Cardiac muscle cell (in vitro differentiated cells and primary cell): Measurements from ENCODE around the gene MIPEP. TPM values are rescaled to one million over a fixed set of nuclear protein-coding genes. Genes with fewer than 3 reads are reported as not detected.
A peak's percentile ranks its signal among the peaks of the same experiment; 100 is the strongest.

ENCODE experiments used
- DNase-seq, 2 donors: peaks; one replicate each; pipeline versions ENCODE4 v3.0.0 to v3.0.0-alpha.2; 2010 to 2017; ENCODE audit warnings: low read depth in 1 of 2, low spot score in 1 of 2
- H3K27ac ChIP-seq: fragments of 200-600 bp; sonication (generic); 2 replicates; pipeline ENCODE4 v1.5.1; 2016
- H3K27me3 ChIP-seq: fragments of 200-600 bp; sonication (generic); 2 replicates; pipeline ENCODE4 v1.6.0; 2016; ENCODE audit warnings: control low read depth
- H3K36me3 ChIP-seq: fragments of 200-600 bp; sonication (generic); 2 replicates; pipeline ENCODE4 v1.5.1; 2016; ENCODE audit warnings: control low read depth
- H3K4me1 ChIP-seq: fragments of 200-600 bp; sonication (generic); 2 replicates; pipeline ENCODE4 v1.8.1; 2017; ENCODE audit warnings: low read depth, mild to moderate bottlenecking, mixed run types
- H3K4me3 ChIP-seq: fragments of 200-600 bp; sonication (generic); 2 replicates; pipeline ENCODE4 v1.5.1; 2016; ENCODE audit warnings: mild to moderate bottlenecking
- H3K9me3 ChIP-seq: fragments of 200-600 bp; sonication (generic); 2 replicates; pipeline ENCODE4 v1.5.1; 2017; ENCODE audit warnings: low read depth, mild to moderate bottlenecking, control low read depth
- CTCF ChIP-seq: IDR thresholded peaks from 2 replicates; pipeline ENCODE4 v1.5.1; 2012; ENCODE audit warnings: low read depth, mild to moderate bottlenecking, low read length
- polyA plus RNA-seq: library from polyadenylated mRNA; unstranded; fragments of >200 nt; fragmentation: Nextera tagmentation; extraction: Ambion mirVana; gene quantifications from 2 replicates; pipeline ENCODE4 v1.2.1, GENCODE V29; 2016
- total RNA-seq: library from RNA; depleted of rRNA; stranded (reverse); fragments of >200 nt; gene quantifications from 2 replicates; pipeline ENCODE4 v1.2.3, GENCODE V29; 2016

Gene MIPEP
- total and polyA plus RNA-seq, 2 experiments from 2014 or later, result 12.5 to 22.9 TPM

- DNase-seq, result no peak
- TF ChIP-seq CTCF, result no peak
- H3K4me1 ChIP-seq, result no peaks in the 10 kb centered on the region
These were observed 55.2 kb downstream of the MIPEP start for GRCh38 chr13:23833733-23834611.

GRCh38 chr13:23828866-23829265, 60.3 kb downstream of the MIPEP start:
- H3K4me3 ChIP-seq, result no peak overlapping the region
- H3K27me3 ChIP-seq, result no peaks in the 10 kb centered on the region
- no peak for TF ChIP-seq CTCF
- H3K27ac ChIP-seq, result no peak overlapping the region
- peak in 1 of 2 donors; percentile 48 for DNase-seq
- H3K9me3 ChIP-seq, result no peaks in the 10 kb centered on the region
- no peaks in the 10 kb centered on the region for H3K36me3 ChIP-seq
- no peaks in the 10 kb centered on the region for H3K4me1 ChIP-seq

More at GRCh38 chr13:23833733-23834611, 55.2 kb downstream of the MIPEP start:
- H3K4me3 ChIP-seq, result no peak overlapping the region
- no peaks in the 10 kb centered on the region for H3K9me3 ChIP-seq
- no peak overlapping the region for H3K27ac ChIP-seq
- H3K27me3 ChIP-seq, result no peaks in the 10 kb centered on the region
- H3K36me3 ChIP-seq, result no peaks in the 10 kb centered on the region

GRCh38 chr13:23828086-23828485, 61.1 kb downstream of the MIPEP start:
- Histone ChIP-seq H3K27me3 (no peaks in the 10 kb centered on the region), H3K4me3 (no peak overlapping the region), H3K9me3 (no peaks in the 10 kb centered on the region), H3K27ac (no peak overlapping the region), H3K4me1 (no peaks in the 10 kb centered on the region), H3K36me3 (no peaks in the 10 kb centered on the region)
- TF ChIP-seq CTCF, result no peak
- no peak for DNase-seq

GRCh38 chr13:23825179-23825578, 64.0 kb downstream of the MIPEP start:
- Histone ChIP-seq H3K36me3 (no peaks in the 10 kb centered on the region), H3K4me3 (no peak overlapping the region), H3K27me3 (no peaks in the 10 kb centered on the region), H3K9me3 (no peaks in the 10 kb centered on the region), H3K27ac (no peak overlapping the region), H3K4me1 (no peaks in the 10 kb centered on the region)
- no peak for TF ChIP-seq CTCF
- no peak for DNase-seq

- Histone ChIP-seq H3K4me3 (no peak overlapping the region), H3K36me3 (no peaks in the 10 kb centered on the region), H3K27me3 (no peaks in the 10 kb centered on the region), H3K9me3 (no peaks in the 10 kb centered on the region), H3K27ac (no peak overlapping the region), H3K4me1 (no peaks in the 10 kb centered on the region)
- no peak for DNase-seq
- TF ChIP-seq CTCF, result no peak
These were observed 64.8 kb downstream of the MIPEP start for GRCh38 chr13:23824371-23824770.
